H1 (cell line): ENCODE data around the gene SCN10A. TPM values are rescaled to one million over a fixed set of nuclear protein-coding genes. Genes with fewer than 3 reads are reported as not detected.

Experiments
- CTCF ChIA-PET: fragments of 300-600 bp; sonication (Branson Sonifier 250); formaldehyde crosslinking; loops from one replicate; lab custom pipeline; 2021; ENCODE audit not compliant: partially characterized antibody; lab: Charles Lee
- POLR2A ChIA-PET: fragments of 300-600 bp; sonication (Branson Sonifier 250); formaldehyde crosslinking; loops from one replicate; lab custom pipeline; 2021; ENCODE audit warnings: inconsistent platforms; ENCODE audit not compliant: partially characterized antibody; lab: Charles Lee
- DNase-seq, 2 experiments: peaks; one replicate each; pipeline versions ENCODE4 v3.0.0 to v3.0.0-alpha.2; 2010 to 2022; ENCODE audit warnings: low spot score in 2 of 2, low read depth in 1 of 2, mixed read lengths in 1 of 2
- FAIRE-seq: peaks from 2 replicates; lab custom pipeline; 2011; peaks lifted over from hg19 to GRCh38; lab: Jason Lieb, UNC
- H2AFZ ChIP-seq: 2 replicates; pipeline ENCODE4 v1.8.1; 2012; ENCODE audit warnings: low read length, inconsistent platforms
- H2AK5ac ChIP-seq: 2 replicates; pipeline ENCODE4 v1.6.1; 2013; ENCODE audit warnings: low read depth, low read length
- H2BK120ac ChIP-seq: replicated peaks from 2 replicates; pipeline ENCODE3; 2013; ENCODE audit warnings: low read depth, low read length, inconsistent platforms
- H2BK12ac ChIP-seq: 2 replicates; pipeline ENCODE4 v1.6.1; 2013; ENCODE audit warnings: low read depth, low read length
- H2BK15ac ChIP-seq: 2 replicates; pipeline ENCODE4 v1.6.1; 2013; ENCODE audit warnings: low read length
- H2BK20ac ChIP-seq: 2 replicates; pipeline ENCODE4 v1.6.1; 2013; ENCODE audit warnings: low read length
- H2BK5ac ChIP-seq: 2 replicates; pipeline ENCODE4 v1.6.1; 2013; ENCODE audit warnings: low read depth, low read length
- H3K14ac ChIP-seq: 2 replicates; pipeline ENCODE4 v1.6.1; 2013; ENCODE audit warnings: inconsistent platforms; ENCODE audit not compliant: insufficient read length
- H3K18ac ChIP-seq: 2 replicates; pipeline ENCODE4 v1.6.1; 2013; ENCODE audit warnings: low read length; ENCODE audit errors: extremely low read depth
- H3K23ac ChIP-seq: 2 replicates; pipeline ENCODE4 v1.6.1; 2013; ENCODE audit warnings: inconsistent platforms; ENCODE audit not compliant: insufficient read length
- H3K23me2 ChIP-seq: 2 replicates; pipeline ENCODE4 v1.6.1; 2013; ENCODE audit warnings: low read depth, low read length
- H3K27ac ChIP-seq: 2 replicates; pipeline ENCODE4 v1.6.1; 2011; ENCODE audit warnings: low read depth, low read length, inconsistent platforms
- H3K27me3 ChIP-seq, 4 experiments: replicated peaks in 1 of 4; 1 replicate in 1 of 4; 2 replicates in 3 of 4; pipeline versions ENCODE4 v1.6.1 to v1.8.1; 2011 to 2013; ENCODE audit warnings: low read length in 3 of 4, mild to moderate bottlenecking in 3 of 4, inconsistent platforms in 2 of 4, mixed read lengths in 2 of 4, moderate library complexity in 1 of 4; ENCODE audit not compliant: control insufficient read depth in 3 of 4, insufficient read depth in 3 of 4; ENCODE audit errors: extremely low read depth in 1 of 4
- H3K36me3 ChIP-seq, 4 experiments: 2 replicates each; pipeline versions ENCODE4 v1.6.1 to v1.8.1; 2011 to 2013; ENCODE audit warnings: mild to moderate bottlenecking in 4 of 4, low read length in 3 of 4, moderate library complexity in 2 of 4, control low read depth in 1 of 4, inconsistent platforms in 1 of 4; ENCODE audit not compliant: insufficient read depth in 4 of 4, control insufficient read depth in 2 of 4
- H3K4ac ChIP-seq: replicated peaks from 2 replicates; pipeline ENCODE3; 2013; ENCODE audit warnings: low read length, low read depth, mixed read lengths, inconsistent platforms; ENCODE audit not compliant: insufficient read length
- H3K4me1 ChIP-seq, 4 experiments: replicated peaks in 1 of 4; 1 replicate in 1 of 4; 2 replicates in 3 of 4; pipeline versions ENCODE4 v1.6.1 to v1.8.1; 2011 to 2013; ENCODE audit warnings: low read length in 3 of 4, inconsistent platforms in 2 of 4, mixed read lengths in 1 of 4; ENCODE audit not compliant: insufficient read depth in 4 of 4, control insufficient read depth in 3 of 4
- H3K4me2 ChIP-seq, 2 experiments: 2 replicates each; pipeline versions ENCODE4 v1.6.1 to v1.8.1; 2011 to 2013; ENCODE audit warnings: low read depth in 2 of 2, low read length in 2 of 2, control low read depth in 1 of 2, inconsistent platforms in 1 of 2, mild to moderate bottlenecking in 1 of 2; ENCODE audit not compliant: insufficient read depth in 1 of 2
- H3K4me3 ChIP-seq, 4 experiments: fragments of 200-600, 300-600 bp in 1 of 4; sonication (generic), shearing (Covaris generic), sonication (Bioruptor Twin) in 1 of 4; 2 replicates each; pipeline versions ENCODE4 v1.5.1 to v1.8.1; 2011 to 2016; ENCODE audit warnings: low read length in 4 of 4, low read depth in 3 of 4, control low read depth in 2 of 4, inconsistent platforms in 2 of 4, mild to moderate bottlenecking in 2 of 4, mixed read lengths in 1 of 4, moderate library complexity in 1 of 4; ENCODE audit not compliant: insufficient read depth in 2 of 4; ENCODE audit errors: extremely low read depth in 1 of 4
- H3K56ac ChIP-seq: replicated peaks from 2 replicates; pipeline ENCODE3; 2013; ENCODE audit warnings: low read depth, mild to moderate bottlenecking, mixed read lengths, low read length, inconsistent platforms; ENCODE audit not compliant: insufficient read length
- H3K79me1 ChIP-seq: 2 replicates; pipeline ENCODE4 v1.6.1; 2013; ENCODE audit warnings: low read depth, low read length, control low read depth
- H3K79me2 ChIP-seq, 2 experiments: 2 replicates each; pipeline versions ENCODE4 v1.6.1 to v1.8.1; 2012 to 2013; ENCODE audit warnings: low read length in 2 of 2, mild to moderate bottlenecking in 2 of 2, inconsistent platforms in 1 of 2; ENCODE audit not compliant: insufficient read depth in 2 of 2, control insufficient read depth in 1 of 2
- H3K9ac ChIP-seq, 4 experiments: replicated peaks in 1 of 4; 1 replicate in 1 of 4; 2 replicates in 3 of 4; pipeline versions ENCODE4 v1.6.1 to v1.8.1; 2011 to 2013; ENCODE audit warnings: low read depth in 3 of 4, low read length in 3 of 4, control low read depth in 2 of 4, mild to moderate bottlenecking in 2 of 4, moderate library complexity in 2 of 4, inconsistent platforms in 1 of 4; ENCODE audit errors: extremely low read depth in 1 of 4
- H3K9me3 ChIP-seq, 2 experiments: 2 replicates each; pipeline versions ENCODE4 v1.6.1 to v1.8.1; 2012 to 2013; ENCODE audit warnings: mild to moderate bottlenecking in 2 of 2, moderate library complexity in 2 of 2, control low read depth in 1 of 2, inconsistent platforms in 1 of 2, low read depth in 1 of 2, low read length in 1 of 2, mixed read lengths in 1 of 2; ENCODE audit not compliant: insufficient read depth in 2 of 2
- H4K20me1 ChIP-seq, 2 experiments: replicated peaks in 1 of 2; 2 replicates each; pipeline versions ENCODE3 to v1.8.1; 2011 to 2013; ENCODE audit warnings: inconsistent platforms in 2 of 2, low read length in 2 of 2, mild to moderate bottlenecking in 1 of 2; ENCODE audit not compliant: insufficient read depth in 2 of 2, control insufficient read depth in 1 of 2
- H4K5ac ChIP-seq: 2 replicates; pipeline ENCODE4 v1.6.1; 2013; ENCODE audit warnings: low read length, low read depth, mixed read lengths, inconsistent platforms; ENCODE audit not compliant: insufficient read length
- H4K8ac ChIP-seq: 2 replicates; pipeline ENCODE4 v1.8.0; 2013; ENCODE audit warnings: mild to moderate bottlenecking, moderate library complexity, low read length, inconsistent platforms; ENCODE audit not compliant: insufficient read depth; ENCODE audit errors: extremely low read depth
- H4K91ac ChIP-seq: replicated peaks from 2 replicates; pipeline ENCODE3; 2013; ENCODE audit warnings: low read length, mixed read lengths, inconsistent platforms; ENCODE audit not compliant: insufficient read length
- RBBP5 ChIP-seq: IDR thresholded peaks from 2 replicates; pipeline ENCODE4 v1.7.1; 2012; ENCODE audit warnings: low read depth, mild to moderate bottlenecking, inconsistent platforms, low read length, moderate library complexity, borderline replicate concordance
- WGBS, 2 experiments: shearing (Covaris generic) in 1 of 2; methylation state at CpG; one replicate each; pipeline versions ENCODE4 v1.1.6 to v1.1.7; 2013 to 2015; ENCODE audit warnings: low lambda C conversion rate in 2 of 2, mixed read lengths in 2 of 2, inconsistent platforms in 1 of 2, low coverage in 1 of 2, missing lambda C conversion rate in 1 of 2; ENCODE audit not compliant: insufficient replicate concordance in 2 of 2, insufficient coverage in 1 of 2, insufficient read length in 1 of 2; ENCODE audit errors: extremely low coverage in 1 of 2, missing lambda C conversion rate in 1 of 2; 5-methylcytosine and 5-hydroxymethylcytosine counted together
- polyA plus RNA-seq, 7 experiments: library from polyadenylated mRNA; depleted of rRNA in 3 of 7; stranded (reverse) in 5 of 7; unstranded in 2 of 7; fragments of >200 nt in 5 of 7; fragments of 200-250 nt in 2 of 7; gene quantifications; 1 replicate in 5 of 7; 2 replicates in 1 of 7; 4 replicates in 1 of 7; pipeline versions ENCODE4 v1.2.1 to v1.2.3, GENCODE V29; 2011 to 2013; ENCODE audit warnings: missing spikeins in 2 of 7, mixed read lengths in 2 of 7
- total RNA-seq: library from RNA; stranded (reverse); fragmentation: NEBNext Ultra II Directional; extraction: Animal tissue kit (Norgen Biotek cat#: 25700); gene quantifications from 2 replicates; pipeline ENCODE4 v1.2.1, GENCODE V29; 2021

Gene SCN10A
- total and polyA plus RNA-seq, 2 of the 8 experiments (the other 6 are each of a cell fraction or from before 2014, with no cell fraction given) = not detected

GRCh38 chr3:38690185-38690584 lies 125.8 kb downstream of the SCN10A start:
- H3K23ac ChIP-seq = no peak overlapping the region
- H3K79me2 ChIP-seq = no peaks in the 10 kb centered on the region
- H3K4ac ChIP-seq = no peak overlapping the region
- H4K91ac ChIP-seq = no peak overlapping the region
- no peak overlapping the region for H2BK15ac ChIP-seq
- WGBS, 2 experiments = 97% methylated on average over 2 of the region's 2 CpGs; no CpG with 5 or more reads in 1 of the 2 experiments
- DNase-seq = no peak
- no peak overlapping the region for H3K56ac ChIP-seq
- no peak overlapping the region for H3K27ac ChIP-seq
- no peak overlapping the region for H3K14ac ChIP-seq
- no peak overlapping the region for H3K4me3 ChIP-seq
- H3K27me3 ChIP-seq = no peaks in the 10 kb centered on the region
- no peak overlapping the region for H2BK12ac ChIP-seq
- H4K8ac ChIP-seq = no peak overlapping the region
- ChIA-PET CTCF (interaction anchor here (0.6 to 3.7 kb wide), 4 partner anchors 18 to 154 kb away, joined by 3 to 18 read pairs (median 3); no protein-coding TSS in a partner anchor), POLR2A (interaction anchor here (0.6 kb wide), 1 partner anchor 276 kb away, joined by 3 read pairs; no protein-coding TSS in a partner anchor)
- no peaks in the 10 kb centered on the region for H3K23me2 ChIP-seq
- no peak for FAIRE-seq
- H4K20me1 ChIP-seq = no peaks in the 10 kb centered on the region
- no peaks in the 10 kb centered on the region for H3K36me3 ChIP-seq
- no peaks in the 10 kb centered on the region for H3K4me1 ChIP-seq
- H3K18ac ChIP-seq = no peak overlapping the region
- H3K9me3 ChIP-seq = no peaks in the 10 kb centered on the region
- no peak overlapping the region for H3K4me2 ChIP-seq
- no peak for TF ChIP-seq RBBP5
- H4K5ac ChIP-seq = no peak overlapping the region
- no peak overlapping the region for H2AFZ ChIP-seq
- H2BK120ac ChIP-seq = no peak overlapping the region
- H2AK5ac ChIP-seq = no peak overlapping the region
- no peaks in the 10 kb centered on the region for H3K79me1 ChIP-seq
- H3K9ac ChIP-seq = no peak overlapping the region
- H2BK20ac ChIP-seq = no peak overlapping the region
- no peak overlapping the region for H2BK5ac ChIP-seq
